ENCODE measurements around the gene PDLIM4. TPM values are rescaled to one million over a fixed set of nuclear protein-coding genes. Genes with fewer than 3 reads are reported as not detected.

The PDLIM4 gene
- polyA plus RNA-seq, 1 donor (not counting 4 experiments of a cell fraction or from before 2014, with no cell fraction given), result 38.3 TPM

DNA sequence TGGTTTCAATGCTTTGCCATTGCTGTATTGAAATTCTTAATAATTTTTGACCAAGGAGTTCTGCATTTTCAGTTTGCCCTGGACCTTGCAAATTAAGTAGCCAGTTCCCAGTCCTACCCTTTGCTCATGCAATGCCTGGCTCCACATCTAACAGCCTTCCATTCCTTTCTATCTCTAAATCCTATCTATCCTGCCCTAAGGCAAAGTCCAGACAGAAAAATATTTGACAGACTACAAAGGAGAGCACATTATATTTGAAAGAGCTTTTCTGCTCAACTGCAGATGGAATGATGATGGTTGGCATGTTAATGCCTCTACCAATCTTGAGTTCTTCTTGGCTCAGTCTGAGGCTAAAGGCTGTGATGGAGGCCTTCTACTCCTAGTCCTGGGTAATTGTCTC, 52.2 kb downstream of the PDLIM4 start:
- H3K4me1 ChIP-seq (ENCODE audit: control insufficient read depth, extremely low read depth, insufficient read depth, low read length), result no peaks in the 10 kb centered on the region
- H3K9me1 ChIP-seq (ENCODE audit: control insufficient read depth, extremely low read depth, insufficient read depth, low read length), result no peaks in the 10 kb centered on the region
- H3K36me3 ChIP-seq (ENCODE audit: control insufficient read depth in 2 of 2, extremely low read depth in 1 of 2, insufficient read depth in 2 of 2, low read length in 2 of 2), result peaks cover 2 to 4% of the 10 kb centered on the region in 2 experiments
- H4K20me1 ChIP-seq (ENCODE audit: control insufficient read depth, extremely low read depth, insufficient read depth, low read length), result no peaks in the 10 kb centered on the region
- H3K27ac ChIP-seq (ENCODE audit: control insufficient read depth, insufficient read depth, low read length), result no peak overlapping the region
- H3K79me2 ChIP-seq (ENCODE audit: control insufficient read depth, insufficient read depth, low read length), result no peaks in the 10 kb centered on the region
- no peak overlapping the region for H3K9ac ChIP-seq (ENCODE audit: control insufficient read depth, extremely low read depth, insufficient read depth, low read length)
- FAIRE-seq (no peak), DNase-seq (ENCODE audit: low read depth, low spot score) (no peak)
- no peak overlapping the region for H2AFZ ChIP-seq (ENCODE audit: control insufficient read depth, low read length)
- no peak overlapping the region for H3K4me2 ChIP-seq (ENCODE audit: control insufficient read depth, extremely low read depth, insufficient read depth, low read depth, low read length)
- no peaks in the 10 kb centered on the region for H3K9me3 ChIP-seq (ENCODE audit: control insufficient read depth, low read depth, low read length)
- no peaks in the 10 kb centered on the region for H3K27me3 ChIP-seq (ENCODE audit: control insufficient read depth, extremely low read depth, insufficient read depth, low read length)
- dilution Hi-C loops (cut with MboI; ENCODE audit: extremely low pct_ligation_motif_present, low sequenced_read_pairs), result no loop called here
- no peak overlapping the region for H3K4me3 ChIP-seq (ENCODE audit: control insufficient read depth in 2 of 3, extremely low read depth in 1 of 3, insufficient read depth in 2 of 3, low read depth in 1 of 3, low read length in 3 of 3)
- TF ChIP-seq, protein P1, sequence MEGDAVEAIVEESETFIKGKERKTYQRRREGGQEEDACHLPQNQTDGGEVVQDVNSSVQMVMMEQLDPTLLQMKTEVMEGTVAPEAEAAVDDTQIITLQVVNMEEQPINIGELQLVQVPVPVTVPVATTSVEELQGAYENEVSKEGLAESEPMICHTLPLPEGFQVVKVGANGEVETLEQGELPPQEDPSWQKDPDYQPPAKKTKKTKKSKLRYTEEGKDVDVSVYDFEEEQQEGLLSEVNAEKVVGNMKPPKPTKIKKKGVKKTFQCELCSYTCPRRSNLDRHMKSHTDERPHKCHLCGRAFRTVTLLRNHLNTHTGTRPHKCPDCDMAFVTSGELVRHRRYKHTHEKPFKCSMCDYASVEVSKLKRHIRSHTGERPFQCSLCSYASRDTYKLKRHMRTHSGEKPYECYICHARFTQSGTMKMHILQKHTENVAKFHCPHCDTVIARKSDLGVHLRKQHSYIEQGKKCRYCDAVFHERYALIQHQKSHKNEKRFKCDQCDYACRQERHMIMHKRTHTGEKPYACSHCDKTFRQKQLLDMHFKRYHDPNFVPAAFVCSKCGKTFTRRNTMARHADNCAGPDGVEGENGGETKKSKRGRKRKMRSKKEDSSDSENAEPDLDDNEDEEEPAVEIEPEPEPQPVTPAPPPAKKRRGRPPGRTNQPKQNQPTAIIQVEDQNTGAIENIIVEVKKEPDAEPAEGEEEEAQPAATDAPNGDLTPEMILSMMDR (optimal IDR thresholded peaks at IDR 0.05 in 1 of 3, IDR thresholded peaks at IDR 0.05 in 1 of 3, conservative IDR thresholded peaks at IDR 0.05 in 1 of 3; ENCODE audit: extremely low read depth in 1 of 3, insufficient read depth in 2 of 3, low read length in 3 of 3), result no peak
- no peak for TF ChIP-seq EZH2 (IDR thresholded peaks at IDR 0.05; ENCODE audit: low read length)

DNA sequence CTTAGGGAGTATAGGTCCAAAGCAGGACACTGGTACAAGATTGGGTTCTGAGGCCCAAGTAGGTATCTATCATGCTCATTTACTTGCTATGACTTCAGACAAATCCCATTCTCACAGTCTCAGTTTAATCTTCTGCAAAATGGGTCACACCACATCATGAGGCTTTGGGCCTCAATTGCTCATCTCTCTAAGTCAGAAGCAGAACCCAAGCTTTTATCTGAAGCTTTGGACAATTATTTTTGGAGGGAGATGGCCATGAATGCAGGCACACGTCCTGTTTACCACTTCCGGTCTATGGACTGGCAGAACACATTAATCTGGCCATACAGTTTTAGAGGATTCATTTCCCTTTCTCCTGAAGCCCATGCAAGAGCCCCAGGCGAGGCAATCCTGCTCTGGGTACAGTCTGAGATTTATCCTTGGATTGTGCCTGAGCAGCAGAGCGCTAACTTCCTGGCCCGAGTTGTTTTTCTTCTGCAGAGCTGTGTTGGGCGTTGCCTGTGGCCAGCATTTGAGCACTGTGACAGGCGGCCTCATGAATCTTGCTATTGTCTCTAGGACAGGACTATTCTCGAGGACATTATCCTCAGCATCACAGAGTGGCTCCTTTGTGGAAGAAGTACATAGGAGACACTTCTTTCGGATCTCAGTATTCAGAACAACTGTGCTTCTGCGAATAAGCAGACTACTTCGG, 52.8 kb downstream of the PDLIM4 start:
- H3K36me3 ChIP-seq (ENCODE audit: control insufficient read depth in 2 of 2, extremely low read depth in 1 of 2, insufficient read depth in 2 of 2, low read length in 2 of 2), result peaks cover 2 to 4% of the 10 kb centered on the region in 2 experiments
- DNase-seq (ENCODE audit: low read depth, low spot score), result no peak
- H2AFZ ChIP-seq (ENCODE audit: control insufficient read depth, low read length), result no peak overlapping the region
- no peak for FAIRE-seq
- TF ChIP-seq, protein P1 (optimal IDR thresholded peaks at IDR 0.05 in 1 of 3, IDR thresholded peaks at IDR 0.05 in 1 of 3, conservative IDR thresholded peaks at IDR 0.05 in 1 of 3; ENCODE audit: extremely low read depth in 1 of 3, insufficient read depth in 2 of 3, low read length in 3 of 3), result no peak
- TF ChIP-seq EZH2 (IDR thresholded peaks at IDR 0.05; ENCODE audit: low read length), result no peak
- dilution Hi-C loops (cut with MboI; ENCODE audit: extremely low pct_ligation_motif_present, low sequenced_read_pairs), result no loop called here
- no peaks in the 10 kb centered on the region for H3K9me3 ChIP-seq (ENCODE audit: control insufficient read depth, low read depth, low read length)
- H4K20me1 ChIP-seq (ENCODE audit: control insufficient read depth, extremely low read depth, insufficient read depth, low read length), result no peaks in the 10 kb centered on the region
- H3K9me1 ChIP-seq (ENCODE audit: control insufficient read depth, extremely low read depth, insufficient read depth, low read length), result no peaks in the 10 kb centered on the region
- no peak overlapping the region for H3K9ac ChIP-seq (ENCODE audit: control insufficient read depth, extremely low read depth, insufficient read depth, low read length)
- no peaks in the 10 kb centered on the region for H3K27me3 ChIP-seq (ENCODE audit: control insufficient read depth, extremely low read depth, insufficient read depth, low read length)
- H3K4me1 ChIP-seq (ENCODE audit: control insufficient read depth, extremely low read depth, insufficient read depth, low read length), result no peaks in the 10 kb centered on the region
- H3K4me2 ChIP-seq (ENCODE audit: control insufficient read depth, extremely low read depth, insufficient read depth, low read depth, low read length), result no peak overlapping the region
- no peak overlapping the region for H3K4me3 ChIP-seq (ENCODE audit: control insufficient read depth in 2 of 3, extremely low read depth in 1 of 3, insufficient read depth in 2 of 3, low read depth in 1 of 3, low read length in 3 of 3)
- no peaks in the 10 kb centered on the region for H3K79me2 ChIP-seq (ENCODE audit: control insufficient read depth, insufficient read depth, low read length)
- no peak overlapping the region for H3K27ac ChIP-seq (ENCODE audit: control insufficient read depth, insufficient read depth, low read length)

Measured in keratinocyte (primary cell).